HepG2 (cell line): Measurements from ENCODE around the gene TRIO. TPM values are rescaled to one million over a fixed set of nuclear protein-coding genes. Genes with fewer than 3 reads are reported as not detected.

Experiments
- ATAC-seq: fragments of 200-7000 bp; cut with Tn5 transposase; 3 replicates; pipeline ENCODE4 v1.9.1; 2020; ENCODE audit warnings: mild to moderate bottlenecking, moderate library complexity
- BruUV-seq: library from RNA; stranded (reverse); fragments of 400-500 nt; replicated peaks from 2 replicates; lab custom pipeline; 2021; lab: Mats Ljungman, UMichigan
- CTCF ChIA-PET: fragments of 300-600 bp; formaldehyde crosslinking; extraction: SDS; loops from one replicate; lab custom pipeline; 2021; ENCODE audit warnings: low total read pairs, inconsistent platforms, low intra/inter-chr PET ratio; lab: Yijun Ruan, JAX
- POLR2A ChIA-PET: fragments of 350-600 bp; sonication (Branson Sonifier 250); formaldehyde crosslinking; loops from one replicate; lab custom pipeline; 2020; ENCODE audit warnings: antibody characterized with exemption, inconsistent platforms; lab: Yijun Ruan, JAX
- DNase-seq: peaks from one replicate; pipeline ENCODE4 v3.0.0-alpha.2; 2015; ENCODE audit warnings: low spot score
- FAIRE-seq: peaks from 3 replicates; lab custom pipeline; 2011; peaks lifted over from hg19 to GRCh38; lab: Jason Lieb, UNC
- H2AFZ ChIP-seq: one replicate; pipeline ENCODE4 v1.6.1; 2011; ENCODE audit warnings: low read length, inconsistent platforms
- H3K27ac ChIP-seq: fragments of 300-600 bp; 3 replicates; pipeline ENCODE4 v1.8.0; 2011; ENCODE audit warnings: mixed run types, mild to moderate bottlenecking, mixed read lengths, low read length, inconsistent platforms; ENCODE audit not compliant: insufficient read depth; ENCODE audit errors: extremely low read length
- H3K27me3 ChIP-seq, 2 experiments: fragments of 200-600 bp in 1 of 2; 2 replicates in 1 of 2; 3 replicates in 1 of 2; pipeline versions ENCODE4 v1.6.0 to v1.8.0; 2011; ENCODE audit warnings: low read length in 2 of 2, mild to moderate bottlenecking in 2 of 2, moderate library complexity in 2 of 2, inconsistent platforms in 1 of 2; ENCODE audit not compliant: insufficient read depth in 2 of 2, control insufficient read depth in 1 of 2
- H3K36me3 ChIP-seq, 2 experiments: fragments of 200-600 bp in 1 of 2; replicated peaks in 1 of 2; 2 replicates in 1 of 2; 3 replicates in 1 of 2; pipeline versions ENCODE4 v1.5.1 to v1.8.0; 2011; ENCODE audit warnings: low read length in 2 of 2, inconsistent platforms in 1 of 2; ENCODE audit not compliant: insufficient read depth in 2 of 2, control insufficient read depth in 1 of 2
- H3K4me1 ChIP-seq: 2 replicates; pipeline ENCODE4 v1.5.1; 2012; ENCODE audit warnings: low read length, inconsistent platforms; ENCODE audit not compliant: insufficient read depth
- H3K4me2 ChIP-seq: 2 replicates; pipeline ENCODE4 v1.6.0; 2011; ENCODE audit warnings: low read depth, low read length, inconsistent platforms
- H3K4me3 ChIP-seq, 3 experiments: fragments of 200-600 bp in 1 of 3; sonication (generic), shearing (Covaris generic) in 1 of 3; replicated peaks in 1 of 3; 2 replicates each; pipeline ENCODE4 v1.5.1; 2011 to 2016; ENCODE audit warnings: low read length in 3 of 3, inconsistent platforms in 2 of 3, low read depth in 2 of 3, mild to moderate bottlenecking in 2 of 3, control low read depth in 1 of 3, mixed read lengths in 1 of 3; ENCODE audit not compliant: insufficient read depth in 1 of 3
- H3K79me2 ChIP-seq: one replicate; pipeline ENCODE4 v1.6.1; 2011; ENCODE audit warnings: low read length, inconsistent platforms; ENCODE audit not compliant: insufficient read depth
- H3K9ac ChIP-seq: 2 replicates; pipeline ENCODE4 v1.6.0; 2011; ENCODE audit warnings: mild to moderate bottlenecking, low read depth, low read length, inconsistent platforms; ENCODE audit not compliant: insufficient read depth
- H3K9me3 ChIP-seq: 2 replicates; pipeline ENCODE4 v1.5.1; 2012; ENCODE audit warnings: mild to moderate bottlenecking, low read length
- H4K20me1 ChIP-seq: 2 replicates; pipeline ENCODE4 v1.6.0; 2011; ENCODE audit warnings: inconsistent platforms, mild to moderate bottlenecking, low read length, moderate library complexity; ENCODE audit not compliant: insufficient read depth
- ARNT2 ChIP-seq: sonication (generic); formaldehyde crosslinking; IDR thresholded peaks from 2 replicates; pipeline ENCODE4 v1.8.0; 2022; ENCODE audit warnings: mild to moderate bottlenecking, low read depth, missing genetic modification reagents, moderate library complexity
- ATAD3A ChIP-seq: sonication (generic); formaldehyde crosslinking; IDR thresholded peaks from 2 replicates; pipeline ENCODE4 v1.4.0; 2020; ENCODE audit warnings: missing genetic modification reagents
- CAMTA2 ChIP-seq: sonication (generic); formaldehyde crosslinking; IDR thresholded peaks from 2 replicates; pipeline ENCODE4 v1.4.0; 2020; ENCODE audit warnings: mild to moderate bottlenecking, missing genetic modification reagents, borderline replicate concordance
- CBX2 ChIP-seq, 2 experiments: fragments of 200-600 bp in 1 of 2; sonication (generic); formaldehyde crosslinking in 1 of 2; IDR thresholded peaks; 2 replicates each; pipeline versions ENCODE4 v1.7.0 to v1.8.1; 2018 to 2022; ENCODE audit warnings: low read depth in 2 of 2, low read length in 1 of 2, mild to moderate bottlenecking in 1 of 2, missing genetic modification reagents in 1 of 2
- CREB3 ChIP-seq: sonication (generic); formaldehyde crosslinking; IDR thresholded peaks from 2 replicates; pipeline ENCODE4 v1.5.0; 2020; ENCODE audit warnings: missing genetic modification reagents
- GMEB2 ChIP-seq: IDR thresholded peaks from 2 replicates; pipeline ENCODE4 v1.6.1; 2016; ENCODE audit warnings: missing biosample characterization, missing genetic modification reagents, low read depth
- KDM5B ChIP-seq: sonication (generic); formaldehyde crosslinking; IDR thresholded peaks from 2 replicates; pipeline ENCODE4 v1.4.0; 2020; ENCODE audit warnings: missing genetic modification reagents, mild to moderate bottlenecking, borderline replicate concordance
- KLF6 ChIP-seq: IDR thresholded peaks from 2 replicates; pipeline ENCODE4 v1.8.0; 2016; ENCODE audit warnings: missing biosample characterization, missing genetic modification reagents
- NBN ChIP-seq: fragments of 450-650 bp; conservative IDR thresholded peaks from 2 replicates; pipeline ENCODE4 v1.6.1; 2017
- NFKBIZ ChIP-seq: IDR thresholded peaks from 2 replicates; pipeline ENCODE4 v1.6.1; 2018; ENCODE audit warnings: missing genetic modification reagents, missing compliant biosample characterization
- PITX1 ChIP-seq: sonication (generic); formaldehyde crosslinking; IDR thresholded peaks from 2 replicates; pipeline ENCODE4 v1.5.1; 2020; ENCODE audit warnings: mild to moderate bottlenecking, missing genetic modification reagents
- RBFOX2 ChIP-seq: fragments of 200-400 bp; formaldehyde crosslinking; IDR thresholded peaks from 2 replicates; pipeline ENCODE4 v1.6.1; 2017; ENCODE audit warnings: low read depth, mild to moderate bottlenecking, low read length
- TBP ChIP-seq: sonication (generic); formaldehyde crosslinking; IDR thresholded peaks from 2 replicates; pipeline ENCODE4 v1.5.0; 2020; ENCODE audit warnings: missing genetic modification reagents
- TGIF2 ChIP-seq: IDR thresholded peaks from 2 replicates; pipeline ENCODE4 v1.6.1; 2016; ENCODE audit warnings: control low read depth, missing compliant biosample characterization
- ZNF382 ChIP-seq: sonication (generic); formaldehyde crosslinking; IDR thresholded peaks from 2 replicates; pipeline ENCODE4 v1.5.0; 2020; ENCODE audit warnings: missing genetic modification reagents, mild to moderate bottlenecking, borderline replicate concordance
- ZNF503 ChIP-seq: sonication (generic); formaldehyde crosslinking; IDR thresholded peaks from 2 replicates; pipeline ENCODE4 v1.4.0; 2020; ENCODE audit warnings: missing genetic modification reagents
- ZNF777 ChIP-seq: sonication (generic); formaldehyde crosslinking; IDR thresholded peaks from 2 replicates; pipeline ENCODE4 v1.4.0; 2020; ENCODE audit warnings: missing genetic modification reagents
- ZZZ3 ChIP-seq: sonication (generic); formaldehyde crosslinking; IDR thresholded peaks from 2 replicates; pipeline ENCODE4 v1.4.0; 2020; ENCODE audit warnings: missing genetic modification reagents, mild to moderate bottlenecking, borderline replicate concordance
- WGBS: methylation state at CpG from one replicate; pipeline ENCODE4 v1.1.6; 2017; ENCODE audit warnings: low lambda C conversion rate; 5-methylcytosine and 5-hydroxymethylcytosine counted together
- in situ Hi-C: cut with HindIII; loops from 2 replicates; pipeline ENCODE4 v1.10.0; 2017; ENCODE audit warnings: low pct_unique_long_range_greater_than_20kb; ENCODE audit not compliant: extremely low pct_ligation_motif_present
- intact Hi-C: fragments of 100-400 bp; cut with micrococcal nuclease; formaldehyde crosslinking; loops from one replicate; pipeline ENCODE4 v1.10.0; 2022; ENCODE audit not compliant: unreplicated experiment
- polyA plus RNA-seq, 8 experiments: library from polyadenylated mRNA; depleted of rRNA in 3 of 8; stranded (reverse) in 7 of 8; unstranded in 1 of 8; fragments of >200 nt; fragmentation: Illumina TruSeq in 4 of 8; extraction: Trizol in 4 of 8; gene quantifications; 2 replicates each; pipeline versions ENCODE4 v1.2.1 to v1.2.3, GENCODE V29; 2011 to 2016; ENCODE audit warnings: low read depth in 4 of 8, missing spikeins in 1 of 8, mixed read lengths in 1 of 8; ENCODE audit not compliant: insufficient read depth in 1 of 8
- total RNA-seq, 5 experiments: library from RNA; depleted of rRNA; stranded (reverse); fragments of >200 nt; fragmentation: Illumina TruSeq; extraction: Trizol; gene quantifications; 2 replicates each; pipeline ENCODE4 v1.2.3, GENCODE V29; 2016; ENCODE audit warnings: low read depth in 1 of 5
- TF ChIP-seq, protein P1 (sequence below): sonication (generic); formaldehyde crosslinking; IDR thresholded peaks from 2 replicates; pipeline ENCODE4 v1.8.1; 2022; ENCODE audit warnings: low read depth, mild to moderate bottlenecking, missing genetic modification reagents

The TRIO gene
- total and polyA plus RNA-seq, 2 of the 13 experiments (the other 11 are each of a cell fraction or from before 2014, with no cell fraction given) = 45.2 to 45.9 TPM

DNA sequence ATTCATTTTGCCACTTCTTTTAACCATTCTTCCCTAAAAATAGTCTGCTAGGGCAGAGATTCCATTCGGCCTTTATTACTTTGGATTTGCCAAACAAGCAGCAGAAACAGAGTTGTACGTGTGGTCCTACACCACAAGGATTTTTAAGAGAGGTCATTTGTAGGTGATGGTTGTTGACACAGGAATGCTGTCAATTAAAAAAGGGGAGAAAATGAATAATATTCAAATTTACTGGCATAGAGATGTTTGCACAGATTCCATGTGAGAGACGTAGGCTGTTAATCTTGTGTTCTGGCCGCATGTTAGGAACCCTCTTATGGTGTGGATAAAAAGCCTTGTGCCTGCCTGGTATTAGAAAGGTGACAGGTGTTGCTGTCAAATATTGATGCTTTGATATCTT lies 34.9 kb downstream of the TRIO start:
- Histone ChIP-seq H3K36me3 (no peaks in the 10 kb centered on the region), H3K4me2 (no peak overlapping the region), H4K20me1 (peaks cover 44% of the 10 kb centered on the region), H3K27ac (no peak overlapping the region), H3K4me3 (no peak overlapping the region), H3K9me3 (no peaks in the 10 kb centered on the region), H3K79me2 (peaks cover 96% of the 10 kb centered on the region), H3K27me3 (no peaks in the 10 kb centered on the region), H2AFZ (no peak overlapping the region), H3K4me1 (peaks cover 90% of the 10 kb centered on the region), H3K9ac (no peak overlapping the region)
- FAIRE-seq (no peak), DNase-seq (no peak), ATAC-seq (no peak)
- in situ Hi-C loops = no loop called here
- WGBS = 93% methylated on average over 4 of the region's 4 CpGs
- ChIA-PET CTCF (no interaction called here), POLR2A (no interaction called here)
- BruUV-seq = no TSS peak
- intact Hi-C loops = no loop called here
- no peak for TF ChIP-seq CREB3 (CRISPR knock-in tag)
- no peak for TF ChIP-seq KDM5B
- no peak for TF ChIP-seq ZZZ3 (CRISPR knock-in tag)
- no peak for TF ChIP-seq TGIF2
- no peak for TF ChIP-seq ZNF777 (CRISPR knock-in tag)
- no peak for TF ChIP-seq CBX2 (IDR thresholded peaks at IDR 0.05; ENCODE audit: low read depth, low read length)
- TF ChIP-seq CBX2 (CRISPR knock-in tag; IDR thresholded peaks at IDR 0.05; ENCODE audit: low read depth) = no peak
- TF ChIP-seq PITX1 (CRISPR knock-in tag) = no peak
- no peak for TF ChIP-seq KLF6 (CRISPR knock-in tag)
- TF ChIP-seq ATAD3A = no peak
- no peak for TF ChIP-seq NBN
- TF ChIP-seq ZNF503 = no peak
- TF ChIP-seq ZNF382 (CRISPR knock-in tag) = no peak
- TF ChIP-seq NFKBIZ (CRISPR knock-in tag) = no peak
- no peak for TF ChIP-seq CAMTA2 (CRISPR knock-in tag)
- no peak for TF ChIP-seq ARNT2 (CRISPR knock-in tag)
- no peak for TF ChIP-seq TBP (CRISPR knock-in tag)
- TF ChIP-seq RBFOX2 = no peak
- TF ChIP-seq, protein P1, sequence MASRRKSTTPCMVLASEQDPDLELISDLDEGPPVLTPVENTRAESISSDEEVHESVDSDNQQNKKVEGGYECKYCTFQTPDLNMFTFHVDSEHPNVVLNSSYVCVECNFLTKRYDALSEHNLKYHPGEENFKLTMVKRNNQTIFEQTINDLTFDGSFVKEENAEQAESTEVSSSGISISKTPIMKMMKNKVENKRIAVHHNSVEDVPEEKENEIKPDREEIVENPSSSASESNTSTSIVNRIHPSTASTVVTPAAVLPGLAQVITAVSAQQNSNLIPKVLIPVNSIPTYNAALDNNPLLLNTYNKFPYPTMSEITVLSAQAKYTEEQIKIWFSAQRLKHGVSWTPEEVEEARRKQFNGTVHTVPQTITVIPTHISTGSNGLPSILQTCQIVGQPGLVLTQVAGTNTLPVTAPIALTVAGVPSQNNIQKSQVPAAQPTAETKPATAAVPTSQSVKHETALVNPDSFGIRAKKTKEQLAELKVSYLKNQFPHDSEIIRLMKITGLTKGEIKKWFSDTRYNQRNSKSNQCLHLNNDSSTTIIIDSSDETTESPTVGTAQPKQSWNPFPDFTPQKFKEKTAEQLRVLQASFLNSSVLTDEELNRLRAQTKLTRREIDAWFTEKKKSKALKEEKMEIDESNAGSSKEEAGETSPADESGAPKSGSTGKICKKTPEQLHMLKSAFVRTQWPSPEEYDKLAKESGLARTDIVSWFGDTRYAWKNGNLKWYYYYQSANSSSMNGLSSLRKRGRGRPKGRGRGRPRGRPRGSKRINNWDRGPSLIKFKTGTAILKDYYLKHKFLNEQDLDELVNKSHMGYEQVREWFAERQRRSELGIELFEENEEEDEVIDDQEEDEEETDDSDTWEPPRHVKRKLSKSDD = no peak
- no peak for TF ChIP-seq GMEB2 (CRISPR knock-in tag)
